Ectodermal cell (in vitro differentiated cells): ENCODE measurements around the gene HAX1. TPM values are rescaled to one million over a fixed set of nuclear protein-coding genes. Genes with fewer than 3 reads are reported as not detected.
"Not testable (repeated sequence)": the region's sequence is repeated elsewhere in the genome, so short reads cannot be mapped to it uniquely, and the experiment has no call there.

ENCODE experiments used
- H3K27ac ChIP-seq: 2 replicates; pipeline ENCODE4 v1.7.0; 2013; ENCODE audit warnings: mild to moderate bottlenecking, low read depth, low read length; ENCODE audit not compliant: insufficient read depth, poor library complexity, severe bottlenecking
- H3K27me3 ChIP-seq: 2 replicates; pipeline ENCODE4 v1.7.0; 2013; ENCODE audit warnings: mild to moderate bottlenecking, low read length; ENCODE audit not compliant: insufficient read depth, control insufficient read depth, poor library complexity, severe bottlenecking
- H3K36me3 ChIP-seq: one replicate; pipeline ENCODE4 v1.7.0; 2013; ENCODE audit warnings: low read length; ENCODE audit not compliant: control insufficient read depth, insufficient read depth
- H3K4me1 ChIP-seq: one replicate; pipeline ENCODE4 v1.7.0; 2013; ENCODE audit warnings: low read length; ENCODE audit not compliant: control insufficient read depth, insufficient read depth
- H3K4me3 ChIP-seq: 2 replicates; pipeline ENCODE4 v1.7.0; 2013; ENCODE audit warnings: low read depth, low read length, control low read depth; ENCODE audit not compliant: insufficient read depth
- H3K9me3 ChIP-seq: 2 replicates; pipeline ENCODE4 v1.7.0; 2013; ENCODE audit warnings: mild to moderate bottlenecking, low read length, moderate library complexity; ENCODE audit not compliant: control insufficient read depth
- WGBS, 2 experiments: methylation state at CpG; one replicate each; pipeline ENCODE4 v1.1.7; 2013; ENCODE audit warnings: missing lambda C conversion rate in 2 of 2; 5-methylcytosine and 5-hydroxymethylcytosine counted together
- polyA plus RNA-seq, 4 experiments: library from polyadenylated mRNA; stranded (reverse); fragments of 50-300 nt; gene quantifications; one replicate each; pipeline ENCODE4 v1.2.3, GENCODE V29; 2013

HAX1 gene
- polyA plus RNA-seq (2013, experiment 1 of 4): 72.0 TPM
- 67.4 TPM for polyA plus RNA-seq (2013, experiment 2 of 4)
- polyA plus RNA-seq (2013, experiment 3 of 4): 60.4 TPM
- polyA plus RNA-seq (2013, experiment 4 of 4): 77.4 TPM

DNA sequence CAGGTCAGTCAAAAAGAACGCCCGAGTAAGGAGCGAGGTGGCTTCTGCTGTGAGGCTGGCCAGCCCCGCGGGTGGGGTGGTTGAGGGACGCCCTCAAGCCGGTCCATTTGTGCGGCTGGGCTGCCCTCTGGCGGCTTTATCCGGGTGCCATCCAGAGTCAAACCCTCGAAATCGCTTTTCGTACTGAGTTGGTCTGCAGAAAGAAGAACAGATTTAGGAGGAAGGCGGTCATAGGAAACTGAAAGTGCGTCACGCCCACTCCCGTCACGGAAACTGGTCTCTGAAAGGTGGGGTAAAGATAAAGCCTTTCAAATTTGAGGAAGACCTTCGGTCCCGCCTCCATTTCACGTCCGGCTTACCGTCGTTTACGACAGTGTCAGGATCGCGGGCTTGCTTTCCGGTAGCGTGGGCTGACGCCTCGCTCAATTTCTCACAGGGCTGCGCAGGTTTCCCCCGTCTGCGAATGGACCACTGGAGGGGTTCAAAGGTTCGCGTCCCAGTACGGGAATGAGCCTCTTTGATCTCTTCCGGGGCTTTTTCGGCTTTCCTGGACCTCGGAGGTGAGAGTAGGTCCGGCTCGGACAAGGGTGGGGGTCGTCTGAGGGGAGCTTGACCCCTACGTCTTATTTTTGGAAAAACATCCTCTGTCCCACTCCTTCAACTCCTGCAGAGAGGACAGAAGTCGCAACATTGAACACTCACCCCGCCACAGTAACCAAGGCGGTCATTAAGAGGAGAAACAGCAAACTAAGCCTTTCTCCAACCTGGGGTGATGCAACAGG lies at the start of gene HAX1:
Gene HAX1, plus strand, starts transcription at position 413 of the 782 bp plus-strand sequence. Its CDS starts 95 bp downstream, at position 508.
- peaks cover 14% of the 10 kb centered on the region for H3K36me3 ChIP-seq
- peaks cover 6% of the 10 kb centered on the region for H3K4me1 ChIP-seq
- no peaks in the 10 kb centered on the region for H3K27me3 ChIP-seq
- H3K9me3 ChIP-seq: no peaks in the 10 kb centered on the region
- H3K27ac ChIP-seq: peak within 1 kb of the TSS; percentile 94
- WGBS, 2 experiments: 0 to 1% methylated on average over 47 of the region's 47 CpGs
- peak within 1 kb of the TSS; percentile 95 for H3K4me3 ChIP-seq

DNA sequence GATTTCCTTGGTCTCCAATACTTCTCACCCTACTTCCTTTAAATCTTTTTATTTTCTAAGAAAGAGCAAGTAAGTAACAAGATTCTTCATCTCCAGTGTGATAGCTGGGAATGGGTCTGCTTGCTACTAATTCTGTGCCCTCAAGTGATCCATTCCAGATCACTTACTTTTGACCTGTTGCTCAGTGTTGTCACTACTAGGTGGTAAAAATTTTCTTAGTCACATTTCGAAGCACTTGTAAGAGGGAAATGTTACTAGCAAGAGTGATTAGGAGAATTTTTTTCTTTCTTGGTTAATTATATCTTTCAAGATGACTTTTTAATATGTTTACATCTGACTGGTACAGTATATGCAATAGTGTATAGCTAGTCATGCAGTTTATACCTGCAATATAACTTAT lies 49.5 kb upstream of the HAX1 start:
- Histone ChIP-seq H3K27ac (no peak overlapping the region), H3K9me3 (no peaks in the 10 kb centered on the region), H3K36me3 (peaks cover 24% of the 10 kb centered on the region), H3K4me1 (peaks cover 12% of the 10 kb centered on the region), H3K4me3 (no peak overlapping the region), H3K27me3 (no peaks in the 10 kb centered on the region)
- WGBS, 2 experiments: 100% methylated on average over 1 of the region's 1 CpG

DNA sequence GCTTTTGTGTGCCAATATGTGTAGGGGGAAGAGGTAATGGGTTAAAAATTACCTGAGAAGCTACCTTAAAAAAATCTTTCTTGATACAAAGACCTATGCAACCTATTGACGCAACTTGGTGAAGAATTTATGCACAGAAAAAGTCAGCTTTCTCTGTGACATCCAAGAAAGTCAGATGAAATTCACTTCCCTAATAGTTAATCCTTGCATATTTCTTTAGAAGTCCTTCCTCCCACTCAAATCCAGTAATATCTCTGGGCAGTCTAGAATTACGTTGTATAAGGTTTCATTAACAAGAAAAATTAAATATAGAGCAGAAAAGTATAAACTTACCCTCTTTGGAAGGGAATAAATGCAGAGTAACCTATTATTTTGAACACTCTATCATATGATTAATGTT lies 48.8 kb upstream of the HAX1 start:
- peaks cover 27% of the 10 kb centered on the region for H3K36me3 ChIP-seq
- no peak overlapping the region for H3K4me3 ChIP-seq
- H3K27me3 ChIP-seq: no peaks in the 10 kb centered on the region
- peaks cover 8% of the 10 kb centered on the region for H3K4me1 ChIP-seq
- 89 to 100% methylated on average over 1 of the region's 2 CpGs for WGBS, 2 experiments
- H3K9me3 ChIP-seq: no peaks in the 10 kb centered on the region
- no peak overlapping the region for H3K27ac ChIP-seq

DNA sequence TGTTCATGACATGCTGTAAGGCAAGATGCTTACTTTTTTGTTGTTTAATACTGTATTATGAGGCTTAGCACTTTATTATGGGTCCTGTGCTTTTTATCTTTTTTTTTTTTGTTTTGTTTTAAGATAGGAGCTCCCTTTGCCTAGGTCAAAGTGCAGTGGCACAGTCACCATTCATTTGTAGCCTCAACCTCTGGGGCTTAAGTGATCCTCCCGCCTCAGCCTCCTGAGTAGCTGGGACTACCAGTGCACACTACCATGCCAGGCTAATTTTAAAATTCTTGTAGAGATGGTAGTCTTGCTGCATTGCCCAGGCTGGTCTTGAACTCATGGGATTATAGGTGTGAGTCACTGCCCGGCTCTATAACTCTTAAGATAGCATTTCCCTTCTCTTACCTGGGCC lies 47.1 kb upstream of the HAX1 start:
- Histone ChIP-seq H3K4me1 (peaks cover 3% of the 10 kb centered on the region), H3K4me3 (no peak overlapping the region), H3K27ac (no peak overlapping the region), H3K27me3 (no peaks in the 10 kb centered on the region), H3K36me3 (peaks cover 41% of the 10 kb centered on the region), H3K9me3 (no peaks in the 10 kb centered on the region)
- WGBS, 2 experiments: 94 to 95% methylated on average over 2 of the region's 2 CpGs

DNA sequence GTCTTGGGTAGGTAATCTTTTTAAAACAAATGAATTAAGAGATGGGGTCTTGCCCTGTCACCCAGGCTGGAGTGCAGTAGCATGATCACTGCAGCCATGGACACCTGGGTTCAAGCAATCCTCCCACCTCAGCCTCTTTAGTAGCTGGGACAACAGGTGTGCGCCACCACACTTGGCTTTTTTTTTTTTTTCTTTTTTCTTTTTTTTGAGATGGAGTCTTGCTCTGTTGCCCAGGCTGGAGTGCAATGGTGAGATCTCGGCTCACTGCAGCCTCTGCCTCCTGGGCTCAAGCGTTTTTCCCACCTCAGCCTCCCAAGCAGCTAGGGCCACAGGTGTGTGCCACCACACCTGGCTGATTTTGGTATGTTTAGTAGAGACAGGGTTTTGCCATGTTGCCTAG lies 41.3 kb upstream of the HAX1 start:
- not testable (repeated sequence) for H3K9me3 ChIP-seq, H3K27ac ChIP-seq, H3K27me3 ChIP-seq, H3K4me1 ChIP-seq, H3K4me3 ChIP-seq
- peaks cover 66% of the 10 kb centered on the region for H3K36me3 ChIP-seq
- 93 to 95% methylated on average over 3 of the region's 3 CpGs for WGBS, 2 experiments

DNA sequence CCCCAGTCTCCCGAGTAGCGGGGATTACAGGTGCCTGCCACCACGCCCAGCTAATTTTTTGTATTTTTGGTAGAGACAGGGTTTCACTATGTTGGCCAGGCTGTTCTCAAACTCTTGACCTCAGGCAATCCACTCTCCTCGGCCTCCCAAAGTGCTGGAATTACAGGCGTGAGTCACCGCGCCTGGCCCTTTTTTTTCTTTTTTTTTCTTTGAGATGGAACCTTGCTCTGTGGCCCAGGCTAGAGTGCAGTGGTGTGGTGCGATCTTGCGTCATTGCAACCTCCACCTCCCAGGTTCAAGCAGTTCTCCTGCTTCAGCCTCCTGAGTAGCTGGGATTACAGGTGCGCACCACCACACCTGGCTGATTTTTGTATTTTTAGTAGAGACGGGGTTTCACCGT lies 39.3 kb upstream of the HAX1 start:
- not testable (repeated sequence) for H3K4me1 ChIP-seq, H3K27ac ChIP-seq, H3K27me3 ChIP-seq, H3K9me3 ChIP-seq, H3K4me3 ChIP-seq
- WGBS, 2 experiments: 91 to 95% methylated on average over 12 of the region's 12 CpGs
- peaks cover 69% of the 10 kb centered on the region for H3K36me3 ChIP-seq

DNA sequence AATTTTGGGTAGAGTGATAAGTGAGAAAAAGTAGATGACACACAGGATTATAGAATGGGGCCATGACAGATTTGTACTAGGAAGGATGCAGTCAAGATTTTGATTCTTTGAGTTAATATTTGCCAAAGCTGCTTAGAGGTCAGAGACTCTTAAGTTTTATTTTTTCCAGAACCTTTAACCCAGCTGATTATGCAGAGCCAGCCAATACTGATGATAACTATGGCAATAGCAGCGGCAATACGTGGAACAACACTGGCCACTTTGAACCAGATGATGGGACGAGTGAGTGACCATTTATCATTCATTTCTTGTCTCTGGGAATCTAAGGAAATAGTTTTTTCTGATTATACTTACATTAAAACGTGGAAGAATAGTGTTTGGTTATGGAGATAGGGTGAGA lies 35.6 kb upstream of the HAX1 start:
- 97 to 98% methylated on average over 4 of the region's 4 CpGs for WGBS, 2 experiments
- H3K27me3 ChIP-seq: no peaks in the 10 kb centered on the region
- no peak overlapping the region for H3K27ac ChIP-seq
- H3K36me3 ChIP-seq: peaks cover 52% of the 10 kb centered on the region
- no peaks in the 10 kb centered on the region for H3K9me3 ChIP-seq
- no peak overlapping the region for H3K4me3 ChIP-seq
- H3K4me1 ChIP-seq: no peaks in the 10 kb centered on the region

DNA sequence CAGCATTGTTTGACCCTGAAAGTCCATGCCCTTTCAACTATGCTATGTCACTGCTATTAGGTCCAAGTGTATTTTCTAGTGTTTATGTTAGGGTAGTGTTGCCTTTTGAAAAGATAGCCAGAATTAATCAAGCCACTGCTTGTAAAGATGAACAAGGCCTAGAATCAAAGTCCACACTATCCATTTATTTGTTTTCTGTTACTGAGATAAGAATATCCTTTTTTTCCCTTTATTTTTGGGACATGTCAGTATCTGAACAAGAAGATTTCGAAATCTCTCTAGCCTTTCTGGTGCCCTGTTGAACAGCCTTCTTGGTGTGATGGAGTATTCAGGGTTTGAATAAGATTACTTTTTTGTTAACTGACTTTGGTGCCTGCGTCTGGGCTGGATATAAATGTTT lies 35.0 kb upstream of the HAX1 start:
- Histone ChIP-seq H3K4me1 (no peaks in the 10 kb centered on the region), H3K27me3 (no peaks in the 10 kb centered on the region), H3K4me3 (no peak overlapping the region), H3K27ac (no peak overlapping the region), H3K36me3 (peaks cover 52% of the 10 kb centered on the region), H3K9me3 (no peaks in the 10 kb centered on the region)
- WGBS, 2 experiments: 96 to 99% methylated on average over 2 of the region's 2 CpGs

DNA sequence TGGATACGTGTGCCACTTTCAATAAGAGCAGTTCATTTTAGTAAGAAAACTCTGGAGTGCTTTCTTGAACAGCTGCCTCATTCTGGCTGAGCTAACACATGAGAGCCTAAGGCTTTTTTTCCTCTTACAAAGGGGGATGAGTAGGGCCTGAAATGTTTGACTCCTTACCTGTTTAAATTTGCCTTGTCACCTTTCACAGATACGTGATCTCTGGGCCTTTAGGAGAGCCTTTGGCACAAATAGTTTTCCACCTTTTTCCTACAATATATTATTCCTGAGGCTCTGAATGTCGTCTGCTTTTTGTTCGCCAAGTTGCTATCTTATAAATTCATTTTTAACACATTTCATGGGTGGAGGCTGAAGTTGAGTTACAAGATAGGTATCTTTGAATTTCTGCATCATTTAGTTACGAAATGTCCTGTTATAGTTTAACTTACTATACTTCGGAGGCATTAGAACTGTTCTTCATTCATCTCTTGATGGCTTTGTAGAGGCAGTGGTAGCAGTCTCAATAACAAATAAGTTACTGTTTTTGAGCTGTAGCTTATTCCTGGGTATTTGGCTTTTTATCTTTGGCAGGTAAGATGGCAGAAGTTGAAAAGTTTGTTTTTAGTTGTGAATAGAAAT lies 34.4 kb upstream of the HAX1 start:
- Histone ChIP-seq H3K4me1 (no peaks in the 10 kb centered on the region), H3K27me3 (no peaks in the 10 kb centered on the region), H3K36me3 (peaks cover 57% of the 10 kb centered on the region), H3K27ac (no peak overlapping the region), H3K4me3 (no peak overlapping the region), H3K9me3 (no peaks in the 10 kb centered on the region)
- WGBS, 2 experiments: 94 to 96% methylated on average over 5 to 6 of the region's 6 CpGs

DNA sequence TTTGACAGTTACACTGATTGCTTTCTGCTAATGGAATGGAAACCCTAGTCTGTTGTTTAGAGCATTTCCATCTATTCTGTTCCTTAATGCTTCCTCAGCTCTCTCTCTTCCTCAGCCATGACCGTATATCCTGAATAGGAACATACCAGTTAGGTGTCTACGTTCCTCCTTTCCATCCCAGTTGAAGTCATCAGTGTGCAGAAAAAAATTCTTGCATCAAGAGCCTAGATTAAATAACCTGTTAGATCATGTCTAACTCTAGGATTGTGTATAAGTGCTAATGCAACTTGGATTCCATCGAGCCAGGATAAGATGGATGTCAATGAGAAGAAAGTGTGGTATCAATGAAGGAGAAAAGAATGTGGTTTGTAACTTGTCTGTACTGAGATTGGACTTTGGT lies 32.9 kb upstream of the HAX1 start:
- no peaks in the 10 kb centered on the region for H3K9me3 ChIP-seq
- no peaks in the 10 kb centered on the region for H3K4me1 ChIP-seq
- no peak overlapping the region for H3K4me3 ChIP-seq
- WGBS, 2 experiments: 96 to 99% methylated on average over 3 of the region's 3 CpGs
- no peaks in the 10 kb centered on the region for H3K27me3 ChIP-seq
- H3K27ac ChIP-seq: no peak overlapping the region
- H3K36me3 ChIP-seq: peaks cover 66% of the 10 kb centered on the region
